OCI-LY1 (cell line): ENCODE data around the gene LHX8.
"Not testable (repeated sequence)": the region's sequence is repeated elsewhere in the genome, so short reads cannot be mapped to it uniquely, and the experiment has no call there.

Source experiments
- H2AFZ ChIP-seq: fragments of 200-600 bp; sonication (generic), shearing (Covaris generic); 2 replicates; pipeline ENCODE4 v1.6.0; 2014; ENCODE audit warnings: antibody characterized with exemption, mild to moderate bottlenecking, low read length
- H3F3A ChIP-seq: fragments of 200-600 bp; sonication (generic), shearing (Covaris generic); 2 replicates; pipeline ENCODE4 v1.6.0; 2014; ENCODE audit warnings: mild to moderate bottlenecking, antibody characterized with exemption, low read length, moderate library complexity; ENCODE audit not compliant: insufficient read depth
- H3K27ac ChIP-seq: fragments of 200-600 bp; sonication (generic); 2 replicates; pipeline ENCODE4 v1.5.1; 2014; ENCODE audit warnings: low read length, mixed run types, mild to moderate bottlenecking, low read depth; ENCODE audit not compliant: poor library complexity, severe bottlenecking
- H3K27me3 ChIP-seq: fragments of 200-600 bp; sonication (generic); 2 replicates; pipeline ENCODE4 v1.6.0; 2014; ENCODE audit warnings: antibody characterized with exemption, mild to moderate bottlenecking, low read length, moderate library complexity; ENCODE audit not compliant: insufficient read depth
- H3K36me3 ChIP-seq: fragments of 200-600 bp; sonication (generic); 2 replicates; pipeline ENCODE4 v1.6.1; 2014; ENCODE audit warnings: mild to moderate bottlenecking, antibody characterized with exemption, low read length, moderate library complexity, mixed read lengths; ENCODE audit not compliant: insufficient read depth
- H3K4me1 ChIP-seq: fragments of 200-600 bp; sonication (generic); 2 replicates; pipeline ENCODE4 v1.5.1; 2014; ENCODE audit warnings: mild to moderate bottlenecking, low read length, moderate library complexity; ENCODE audit not compliant: insufficient read depth, severe bottlenecking
- H3K4me2 ChIP-seq: fragments of 200-600 bp; sonication (generic), shearing (Covaris generic); 2 replicates; pipeline ENCODE4 v1.6.1; 2014; ENCODE audit warnings: low read length
- H3K4me3 ChIP-seq: fragments of 200-600 bp; sonication (generic); 2 replicates; pipeline ENCODE4 v1.5.1; 2014; ENCODE audit warnings: low read length, low read depth, mild to moderate bottlenecking, mixed read lengths; ENCODE audit not compliant: poor library complexity, severe bottlenecking
- H3K79me2 ChIP-seq: fragments of 200-600 bp; shearing (Covaris generic); 2 replicates; pipeline ENCODE4 v1.6.1; 2016; ENCODE audit warnings: mixed run types, low read length, mixed read lengths; ENCODE audit not compliant: insufficient read depth
- H3K9ac ChIP-seq: fragments of 200-600 bp; sonication (generic), shearing (Covaris generic); 2 replicates; pipeline ENCODE4 v1.6.1; 2014; ENCODE audit warnings: mild to moderate bottlenecking, low read length, mixed read lengths
- H3K9me2 ChIP-seq: fragments of 200-600 bp; sonication (generic), shearing (Covaris generic); 2 replicates; pipeline ENCODE4 v1.6.1; 2014; ENCODE audit warnings: low read depth, mild to moderate bottlenecking, low read length, mixed read lengths
- H3K9me3 ChIP-seq: fragments of 200-600 bp; shearing (Covaris generic); 2 replicates; pipeline ENCODE4 v1.6.1; 2014; ENCODE audit warnings: low read length, mixed read lengths
- H4K20me1 ChIP-seq: fragments of 200-600 bp; sonication (generic), shearing (Covaris generic); 2 replicates; pipeline ENCODE4 v1.6.0; 2016; ENCODE audit warnings: mild to moderate bottlenecking, low read length; ENCODE audit not compliant: insufficient read depth
- CTCF ChIP-seq: fragments of 200-600 bp; sonication (generic), shearing (Covaris generic); IDR thresholded peaks from 2 replicates; pipeline ENCODE4 v1.5.1; 2017; ENCODE audit warnings: mild to moderate bottlenecking, antibody characterized with exemption, low read length, moderate library complexity, mixed read lengths
- EZH2 ChIP-seq: fragments of 200-600 bp; sonication (generic), shearing (Covaris generic); IDR thresholded peaks from 2 replicates; pipeline ENCODE4 v1.8.0; 2017; ENCODE audit warnings: borderline replicate concordance, mixed run types, mild to moderate bottlenecking, antibody characterized with exemption, low read length, moderate library complexity, mixed read lengths

Gene LHX8

GRCh38 chr1:75100481-75101092, 33.6 kb upstream of the LHX8 start:
- no peaks in the 10 kb centered on the region for H3K9me2 ChIP-seq
- H3K9me3 ChIP-seq = no peaks in the 10 kb centered on the region
- H3K36me3 ChIP-seq = no peaks in the 10 kb centered on the region
- no peak overlapping the region for H3K4me2 ChIP-seq
- no peaks in the 10 kb centered on the region for H4K20me1 ChIP-seq
- H2AFZ ChIP-seq = no peak overlapping the region
- H3F3A ChIP-seq = no peaks in the 10 kb centered on the region
- no peak overlapping the region for H3K4me3 ChIP-seq
- no peak overlapping the region for H3K27ac ChIP-seq
- H3K79me2 ChIP-seq = no peaks in the 10 kb centered on the region
- no peak overlapping the region for H3K9ac ChIP-seq
- H3K27me3 ChIP-seq = no peaks in the 10 kb centered on the region
- H3K4me1 ChIP-seq = no peaks in the 10 kb centered on the region
- TF ChIP-seq EZH2 (no peak), CTCF (no peak)

- H3K9me2 ChIP-seq, H3K4me2 ChIP-seq, H3F3A ChIP-seq, H3K9me3 ChIP-seq, H3K36me3 ChIP-seq, H3K27me3 ChIP-seq, H4K20me1 ChIP-seq, H2AFZ ChIP-seq, H3K27ac ChIP-seq, H3K79me2 ChIP-seq, H3K4me3 ChIP-seq, H3K4me1 ChIP-seq, H3K9ac ChIP-seq: not testable (repeated sequence)
Observed at GRCh38 chr1:75112362-75112951, 21.7 kb upstream of the LHX8 start.

- Histone ChIP-seq H4K20me1 (no peaks in the 10 kb centered on the region), H3K4me3 (no peak overlapping the region), H3K9me2 (no peaks in the 10 kb centered on the region), H3K27me3 (no peaks in the 10 kb centered on the region), H3K27ac (no peak overlapping the region), H3K4me1 (no peaks in the 10 kb centered on the region), H3K9me3 (no peaks in the 10 kb centered on the region), H3K79me2 (no peaks in the 10 kb centered on the region), H3K9ac (no peak overlapping the region), H3K36me3 (no peaks in the 10 kb centered on the region), H3F3A (no peaks in the 10 kb centered on the region), H2AFZ (no peak overlapping the region), H3K4me2 (no peak overlapping the region)
- TF ChIP-seq CTCF (no peak), EZH2 (no peak)
Observed at GRCh38 chr1:75115654-75116053, 18.5 kb upstream of the LHX8 start.

GRCh38 chr1:75123756-75124155, 10.4 kb upstream of the LHX8 start:
- H3K36me3 ChIP-seq = no peaks in the 10 kb centered on the region
- no peak overlapping the region for H3K4me2 ChIP-seq
- H3K4me3 ChIP-seq = no peak overlapping the region
- H3K9ac ChIP-seq = no peak overlapping the region
- H3K27ac ChIP-seq = no peak overlapping the region
- no peaks in the 10 kb centered on the region for H3F3A ChIP-seq
- no peak overlapping the region for H2AFZ ChIP-seq
- no peaks in the 10 kb centered on the region for H3K27me3 ChIP-seq
- no peaks in the 10 kb centered on the region for H3K79me2 ChIP-seq
- TF ChIP-seq CTCF (no peak), EZH2 (no peak)
- H3K9me3 ChIP-seq = no peaks in the 10 kb centered on the region
- no peaks in the 10 kb centered on the region for H3K9me2 ChIP-seq
- H3K4me1 ChIP-seq = no peaks in the 10 kb centered on the region
- no peaks in the 10 kb centered on the region for H4K20me1 ChIP-seq
